Caco-2 (cell line): ENCODE results near the gene EXOC3. TPM values are rescaled to one million over a fixed set of nuclear protein-coding genes. Genes with fewer than 3 reads are reported as not detected.

Experiments used
- BruUV-seq: library from RNA; stranded (reverse); fragments of 400-500 nt; replicated peaks from 2 replicates; lab custom pipeline; 2021; lab: Mats Ljungman, UMichigan
- CTCF ChIA-PET: fragments of 300-600 bp; sonication (Branson Sonifier 250); formaldehyde crosslinking; loops from one replicate; lab custom pipeline; 2022; ENCODE audit warnings: antibody characterized with exemption; lab: Charles Lee
- POLR2A ChIA-PET: fragments of 300-600 bp; sonication (Branson Sonifier 250); formaldehyde crosslinking; loops from one replicate; lab custom pipeline; 2022; ENCODE audit warnings: antibody characterized with exemption; lab: Charles Lee
- DNase-seq, 2 experiments: peaks; one replicate each; pipeline versions ENCODE4 v3.0.0 to v3.0.0-alpha.2; 2020 to 2022
- H3K27me3 ChIP-seq: replicated peaks from 2 replicates; pipeline ENCODE4 v1.6.0; 2011; ENCODE audit warnings: low read length; ENCODE audit not compliant: control insufficient read depth, insufficient read depth
- H3K36me3 ChIP-seq: 2 replicates; pipeline ENCODE4 v1.5.1; 2011; ENCODE audit warnings: low read length; ENCODE audit not compliant: control insufficient read depth, insufficient read depth
- H3K4me1 ChIP-seq: fragments of 250-450 bp; sonication (Bioruptor Pico); 2 replicates; pipeline ENCODE4 v1.5.1; 2020; ENCODE audit warnings: mild to moderate bottlenecking
- H3K4me3 ChIP-seq: 2 replicates; pipeline ENCODE4 v1.5.1; 2011; ENCODE audit warnings: low read depth, mild to moderate bottlenecking, control low read depth, low read length
- H3K9me3 ChIP-seq: fragments of 250-450 bp; sonication (Bioruptor Pico); 2 replicates; pipeline ENCODE4 v1.5.1; 2020; ENCODE audit warnings: mild to moderate bottlenecking, moderate library complexity
- H3K27ac Mint-ChIP-seq: one replicate; pipeline ENCODE4 v1.8.0; 2022; ENCODE audit warnings: mixed read lengths; ENCODE audit not compliant: unreplicated experiment
- H3K27me3 Mint-ChIP-seq: one replicate; pipeline ENCODE4 v1.8.0; 2022; ENCODE audit warnings: mixed read lengths; ENCODE audit not compliant: insufficient read depth, unreplicated experiment
- H3K36me3 Mint-ChIP-seq: one replicate; pipeline ENCODE4 v1.8.0; 2022; ENCODE audit warnings: mild to moderate bottlenecking, mixed read lengths; ENCODE audit not compliant: insufficient read depth, unreplicated experiment
- H3K4me1 Mint-ChIP-seq: one replicate; pipeline ENCODE4 v1.8.0; 2022; ENCODE audit warnings: low read depth, mixed read lengths; ENCODE audit not compliant: unreplicated experiment
- H3K4me3 Mint-ChIP-seq: one replicate; pipeline ENCODE4 v1.8.0; 2022; ENCODE audit warnings: mild to moderate bottlenecking, moderate library complexity, mixed read lengths; ENCODE audit not compliant: unreplicated experiment
- H3K9me3 Mint-ChIP-seq: one replicate; pipeline ENCODE4 v1.8.0; 2022; ENCODE audit warnings: mixed read lengths; ENCODE audit not compliant: unreplicated experiment
- intact Hi-C: fragments of 100-400 bp; cut with micrococcal nuclease; formaldehyde crosslinking; loops from one replicate; pipeline ENCODE4 v1.10.0; 2022; ENCODE audit not compliant: unreplicated experiment
- total RNA-seq: library from RNA; stranded (reverse); gene quantifications from 2 replicates; pipeline ENCODE4 v1.2.3, GENCODE V29; 2022
- TF ChIP-seq, protein P1 (sequence below), 2 experiments: fragments of 200-600 bp in 1 of 2; IDR thresholded peaks; 1 replicate in 1 of 2; 2 replicates in 1 of 2; pipeline versions ENCODE4 v1.5.1 to v1.8.0; 2011 to 2022; ENCODE audit warnings: antibody characterized with exemption in 1 of 2, control low read depth in 1 of 2, inconsistent platforms in 1 of 2, low read depth in 1 of 2, low read length in 1 of 2, mild to moderate bottlenecking in 1 of 2, moderate library complexity in 1 of 2; ENCODE audit not compliant: insufficient read depth in 1 of 2, severe bottlenecking in 1 of 2, unreplicated experiment in 1 of 2

EXOC3 gene
- total RNA-seq, 1 experiment from 2014 or later, result 44.5 TPM

DNA sequence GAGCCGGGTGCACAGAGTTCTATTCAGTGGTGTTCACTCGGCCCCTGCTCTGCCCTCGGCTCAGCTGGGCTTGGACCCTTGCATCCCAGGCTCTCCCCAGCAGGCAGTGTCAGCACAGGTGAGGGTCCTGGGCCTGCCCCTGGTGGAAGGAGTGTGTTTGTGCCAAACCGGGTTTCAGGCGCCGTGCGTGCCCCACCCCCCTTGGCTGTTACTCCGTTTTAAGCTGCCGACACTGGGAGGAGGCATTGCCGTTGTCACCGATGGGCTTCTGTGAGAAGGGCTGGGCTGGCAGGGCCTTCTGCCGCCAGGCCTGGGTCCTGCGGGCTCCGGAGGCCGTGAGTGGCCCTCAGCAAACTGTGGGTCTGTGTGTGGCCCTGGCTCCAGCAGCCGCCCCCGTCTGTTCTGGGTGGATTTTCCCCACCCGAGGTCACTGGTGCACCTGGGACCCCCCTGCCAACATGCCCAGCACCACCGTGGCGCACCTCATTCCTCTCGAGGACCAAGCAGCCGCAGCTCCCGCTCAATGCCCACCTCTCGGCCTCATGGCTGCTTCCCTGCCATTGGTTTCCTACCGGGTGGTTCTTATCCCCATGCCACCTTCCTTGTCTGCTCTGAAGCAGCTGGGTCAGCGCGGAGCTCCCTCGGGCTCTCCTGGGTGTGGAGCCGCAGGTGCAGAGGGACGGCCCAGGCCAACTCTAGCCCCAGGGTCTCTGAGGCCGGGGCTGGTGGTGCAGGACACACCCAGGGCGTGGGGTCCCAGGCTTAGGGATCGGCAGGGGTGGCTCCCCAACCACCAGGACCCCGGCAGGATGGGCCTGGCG is 44.3 kb upstream of the EXOC3 start:
- no peaks in the 10 kb centered on the region for H3K4me1 ChIP-seq
- no TSS peak for BruUV-seq
- Mint-ChIP-seq H3K27me3 (peaks cover 4% of the 10 kb centered on the region), H3K27ac (no peak overlapping the region), H3K4me1 (no peaks in the 10 kb centered on the region), H3K36me3 (no peaks in the 10 kb centered on the region), H3K9me3 (no peaks in the 10 kb centered on the region), H3K4me3 (no peak overlapping the region)
- ChIA-PET POLR2A (no interaction called here), CTCF (no interaction called here)
- H3K36me3 ChIP-seq, result no peaks in the 10 kb centered on the region
- H3K27me3 ChIP-seq, result no peaks in the 10 kb centered on the region
- intact Hi-C loops, result no loop called here
- no peak for DNase-seq
- H3K4me3 ChIP-seq, result no peak overlapping the region
- TF ChIP-seq, protein P1, sequence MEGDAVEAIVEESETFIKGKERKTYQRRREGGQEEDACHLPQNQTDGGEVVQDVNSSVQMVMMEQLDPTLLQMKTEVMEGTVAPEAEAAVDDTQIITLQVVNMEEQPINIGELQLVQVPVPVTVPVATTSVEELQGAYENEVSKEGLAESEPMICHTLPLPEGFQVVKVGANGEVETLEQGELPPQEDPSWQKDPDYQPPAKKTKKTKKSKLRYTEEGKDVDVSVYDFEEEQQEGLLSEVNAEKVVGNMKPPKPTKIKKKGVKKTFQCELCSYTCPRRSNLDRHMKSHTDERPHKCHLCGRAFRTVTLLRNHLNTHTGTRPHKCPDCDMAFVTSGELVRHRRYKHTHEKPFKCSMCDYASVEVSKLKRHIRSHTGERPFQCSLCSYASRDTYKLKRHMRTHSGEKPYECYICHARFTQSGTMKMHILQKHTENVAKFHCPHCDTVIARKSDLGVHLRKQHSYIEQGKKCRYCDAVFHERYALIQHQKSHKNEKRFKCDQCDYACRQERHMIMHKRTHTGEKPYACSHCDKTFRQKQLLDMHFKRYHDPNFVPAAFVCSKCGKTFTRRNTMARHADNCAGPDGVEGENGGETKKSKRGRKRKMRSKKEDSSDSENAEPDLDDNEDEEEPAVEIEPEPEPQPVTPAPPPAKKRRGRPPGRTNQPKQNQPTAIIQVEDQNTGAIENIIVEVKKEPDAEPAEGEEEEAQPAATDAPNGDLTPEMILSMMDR (IDR thresholded peaks at IDR 0.05; ENCODE audit: insufficient read depth in 1 of 2, low read depth in 1 of 2, low read length in 1 of 2, severe bottlenecking in 1 of 2, unreplicated experiment in 1 of 2), result no peak
- H3K9me3 ChIP-seq, result no peaks in the 10 kb centered on the region

DNA sequence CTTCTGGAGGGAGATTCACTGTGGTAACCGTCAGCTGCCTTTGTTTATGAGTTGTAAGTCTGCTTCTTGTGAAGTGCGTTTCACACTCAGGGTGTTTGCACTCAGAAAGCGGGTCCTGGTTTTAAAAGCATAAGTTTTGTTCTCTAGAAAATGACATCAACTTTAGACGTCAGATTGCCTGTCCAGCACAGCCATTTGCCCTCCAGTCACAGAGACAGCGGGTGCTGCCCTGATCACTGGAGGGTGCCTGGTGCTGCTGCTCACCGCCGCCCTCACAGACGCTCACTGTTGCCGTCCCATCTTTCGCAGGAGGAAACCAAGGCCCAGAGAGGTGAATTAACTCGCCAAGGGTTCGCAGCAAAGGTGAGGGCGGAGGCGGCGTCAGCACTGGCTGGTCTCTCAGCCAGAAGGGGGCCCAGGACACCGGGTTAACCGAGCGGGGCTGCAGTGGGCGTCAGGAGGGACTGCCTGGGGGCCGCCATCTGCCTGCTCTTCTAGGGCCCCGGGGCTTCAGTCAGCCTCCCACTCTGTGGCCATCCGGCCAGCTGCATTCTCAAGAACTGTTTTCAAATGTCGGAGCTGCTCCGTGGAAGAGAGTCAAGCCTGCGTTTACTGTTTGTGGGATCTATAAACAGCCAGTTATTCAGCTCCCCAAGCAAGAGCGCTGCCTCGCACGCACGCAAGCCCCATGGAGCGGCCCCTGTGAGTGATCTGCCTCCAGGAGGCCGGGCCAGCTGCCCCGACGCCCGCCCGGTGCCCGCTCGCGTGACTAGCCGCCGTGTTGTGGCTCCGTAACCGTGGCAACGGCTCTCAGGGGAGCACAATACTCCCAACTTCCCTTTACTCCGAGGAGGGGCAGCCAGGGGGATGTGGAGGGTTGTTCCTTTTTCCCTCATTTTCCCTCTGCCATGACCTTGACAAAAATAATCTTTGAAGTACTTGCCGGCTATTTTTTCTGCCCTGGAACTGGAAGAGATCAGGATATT is 43.4 kb upstream of the EXOC3 start:
- no TSS peak for BruUV-seq
- TF ChIP-seq, protein P1 (IDR thresholded peaks at IDR 0.05; ENCODE audit: insufficient read depth in 1 of 2, low read depth in 1 of 2, low read length in 1 of 2, severe bottlenecking in 1 of 2, unreplicated experiment in 1 of 2), result no peak
- Histone ChIP-seq H3K4me1 (no peaks in the 10 kb centered on the region), H3K27me3 (no peaks in the 10 kb centered on the region), H3K4me3 (no peak overlapping the region), H3K36me3 (no peaks in the 10 kb centered on the region), H3K9me3 (no peaks in the 10 kb centered on the region)
- ChIA-PET POLR2A (no interaction called here), CTCF (no interaction called here)
- H3K27me3 Mint-ChIP-seq, result peaks cover 8% of the 10 kb centered on the region
- H3K36me3 Mint-ChIP-seq, result no peaks in the 10 kb centered on the region
- no peaks in the 10 kb centered on the region for H3K4me1 Mint-ChIP-seq
- no peak for DNase-seq
- no peak overlapping the region for H3K4me3 Mint-ChIP-seq
- H3K9me3 Mint-ChIP-seq, result no peaks in the 10 kb centered on the region
- no peak overlapping the region for H3K27ac Mint-ChIP-seq
- intact Hi-C loops, result no loop called here
